Hematopoietic multipotent progenitor cell treated with erythropoietin and hydrocortisone succinate and interleukin-3 and kit ligand, for 17 days (in vitro differentiated cells): Measurements from ENCODE around the gene BGN.

Source experiments
- DNase-seq: peaks from one replicate; pipeline ENCODE4 v3.0.0-alpha.2; 2015; ENCODE audit warnings: low spot score

The BGN gene

GRCh38 chrX:153460826-153461225 lies 34.0 kb upstream of the BGN start:
- peak; percentile 30 for DNase-seq

GRCh38 chrX:153462291-153462690 lies 32.5 kb upstream of the BGN start:
- DNase-seq: no peak

DNA sequence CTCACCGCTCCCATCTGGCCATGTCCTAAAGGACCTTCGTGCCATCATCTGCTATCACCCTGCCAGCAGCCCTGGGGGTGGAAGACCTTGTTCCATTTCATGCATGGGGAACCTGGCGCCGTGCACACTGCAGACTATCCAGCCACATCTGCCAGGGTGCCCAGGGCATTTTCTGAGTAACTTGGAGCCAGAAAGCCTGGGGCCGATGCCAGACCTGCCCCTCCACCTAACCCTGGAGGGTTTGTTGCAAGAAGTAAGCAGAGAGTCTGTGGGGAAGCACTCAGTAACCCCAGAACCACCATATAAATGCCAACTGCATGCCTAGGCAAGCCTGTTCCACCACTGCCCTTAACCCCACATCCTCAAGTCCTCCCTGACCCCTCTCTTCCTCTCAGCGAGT lies 31.7 kb upstream of the BGN start:
- no peak for DNase-seq

- no peak for DNase-seq
These were observed 31.2 kb upstream of the BGN start for GRCh38 chrX:153463556-153463955.

- DNase-seq: no peak
These were observed 30.7 kb upstream of the BGN start for GRCh38 chrX:153464116-153464515.

DNA sequence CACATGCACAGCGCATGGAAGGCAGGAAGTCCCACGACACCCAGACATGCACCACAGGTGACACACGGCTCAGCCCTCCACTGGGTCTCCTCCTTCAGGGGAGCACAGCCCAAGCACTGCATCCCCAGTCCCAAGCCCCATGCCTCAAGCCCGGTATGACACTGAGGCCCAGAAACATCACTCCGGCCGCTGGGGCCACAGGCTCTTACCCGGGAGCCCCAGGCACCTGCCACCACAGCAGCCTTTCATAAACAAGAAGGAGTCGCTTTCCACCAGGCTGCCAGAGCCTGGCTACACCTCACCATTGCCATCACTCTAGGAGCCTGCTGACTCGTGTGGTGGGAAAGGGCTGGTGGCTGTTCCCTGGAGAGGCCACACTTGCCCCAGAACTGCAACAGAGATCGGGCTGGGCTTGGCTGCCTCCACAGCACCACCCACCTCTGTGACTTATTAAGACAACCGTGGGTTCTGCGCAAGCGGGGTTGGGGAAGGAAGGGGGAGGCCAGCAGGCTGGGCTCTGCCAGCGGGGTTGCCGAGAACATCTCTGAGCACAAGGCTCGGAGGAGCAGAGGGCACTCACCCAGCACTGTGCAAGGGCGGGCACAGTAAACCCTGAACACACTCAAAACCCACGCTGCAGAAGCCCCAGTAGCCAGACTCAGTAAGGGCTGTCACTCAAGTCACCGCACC lies 28.9 kb upstream of the BGN start:
- no peak for DNase-seq

DNA sequence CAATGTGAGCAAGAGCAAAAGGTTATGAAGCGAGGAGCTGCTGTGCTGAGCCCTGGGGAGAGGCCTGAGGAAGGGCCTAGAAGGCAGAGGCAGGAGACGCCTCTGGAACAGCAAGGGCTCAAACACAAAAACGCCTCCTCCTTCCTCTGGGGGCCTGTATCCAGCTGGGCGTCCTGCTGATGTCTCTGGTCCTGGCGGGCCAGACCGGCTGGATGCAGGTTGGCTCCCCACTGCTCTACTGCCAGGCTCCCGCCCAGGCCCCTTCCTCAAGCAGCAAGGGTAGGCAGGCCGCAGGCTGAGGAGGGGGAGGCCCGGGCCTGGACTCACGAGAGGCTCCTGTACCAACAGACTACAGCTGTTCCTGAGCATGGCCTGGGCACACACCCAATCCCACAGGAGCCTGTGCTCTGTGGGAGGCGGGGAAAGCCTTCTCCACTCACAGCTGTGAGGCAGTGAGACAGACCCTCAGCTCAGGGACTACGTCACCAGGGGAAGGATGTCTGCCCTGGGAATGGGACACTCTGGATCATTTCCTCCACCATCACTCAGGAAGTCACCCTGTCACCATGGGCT lies 26.7 kb upstream of the BGN start:
- no peak for DNase-seq

DNA sequence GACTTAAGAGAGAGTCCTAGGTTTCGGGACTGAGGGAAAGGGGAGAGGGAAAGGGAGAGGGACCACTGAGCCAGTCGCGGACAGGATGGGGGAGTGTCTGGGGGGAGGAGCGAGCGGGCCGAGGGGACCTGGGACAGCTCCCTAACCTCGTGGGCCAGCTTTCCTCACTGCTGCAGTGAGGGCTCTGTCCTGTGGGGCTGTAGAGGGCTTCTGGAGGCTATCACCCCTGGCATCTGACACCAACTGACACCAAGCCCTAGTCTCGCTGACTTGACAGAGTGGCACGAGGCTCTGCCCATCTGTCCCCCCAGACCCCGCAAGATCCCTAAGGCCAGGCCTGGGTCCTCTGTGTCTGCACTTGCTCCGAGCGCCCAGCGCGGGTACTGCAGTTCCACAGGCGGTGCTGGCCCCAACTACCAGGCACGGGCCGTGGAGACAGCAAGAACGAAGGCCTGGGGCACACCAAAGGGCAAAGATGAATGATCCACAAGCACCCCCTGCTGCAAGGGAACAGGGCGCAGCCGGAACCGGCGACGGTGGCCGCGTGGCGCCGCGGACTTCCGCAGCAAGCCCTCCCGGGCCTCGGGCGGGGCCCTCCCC lies 24.9 kb upstream of the BGN start:
- DNase-seq: peak; percentile 2

GRCh38 chrX:153470411-153471363 lies 24.1 kb upstream of the BGN start, which contains the start of gene HAUS7:
TSS of gene HAUS7 (minus strand) at chrX:153470576. CDS start at chrX:153470557, 19 bp downstream.
- peak; percentile 89 for DNase-seq

DNA sequence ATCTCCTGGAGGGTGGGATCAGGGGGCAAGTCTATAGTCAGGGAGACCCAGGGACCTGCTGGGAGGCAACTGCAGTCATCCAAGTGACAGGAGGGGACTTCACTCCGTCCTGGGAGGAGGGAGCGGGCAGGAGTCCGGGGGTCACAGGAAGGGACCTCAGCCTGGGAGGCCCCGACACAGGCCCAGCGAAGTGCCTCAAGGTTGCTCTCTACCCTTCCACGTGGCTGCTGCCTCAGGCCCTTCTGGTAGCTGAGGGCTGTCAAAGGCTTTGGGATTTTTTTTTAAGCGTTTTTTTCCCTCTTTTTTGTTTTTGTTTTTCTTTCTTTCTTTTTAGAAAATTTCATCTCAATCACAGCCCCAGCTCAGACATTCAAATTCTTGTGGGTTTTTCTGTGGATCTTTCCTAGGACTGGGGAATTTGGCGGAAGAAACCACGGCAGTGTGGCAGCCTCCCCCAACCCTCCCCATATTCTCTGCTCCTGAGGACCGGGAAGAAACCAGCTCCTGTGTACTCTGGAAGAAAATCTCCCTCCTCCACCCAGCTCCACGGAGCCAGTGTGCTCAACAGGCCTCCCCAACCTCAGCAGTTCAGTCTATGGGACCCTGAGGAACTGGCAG lies 23.0 kb upstream of the BGN start:
- DNase-seq: no peak

- DNase-seq: no peak
These were observed 21.7 kb upstream of the BGN start for GRCh38 chrX:153473126-153473525.

- no peak for DNase-seq
These were observed 20.5 kb upstream of the BGN start for GRCh38 chrX:153474266-153474665.

- DNase-seq: no peak
These were observed 20.1 kb upstream of the BGN start for GRCh38 chrX:153474718-153475117.

DNA sequence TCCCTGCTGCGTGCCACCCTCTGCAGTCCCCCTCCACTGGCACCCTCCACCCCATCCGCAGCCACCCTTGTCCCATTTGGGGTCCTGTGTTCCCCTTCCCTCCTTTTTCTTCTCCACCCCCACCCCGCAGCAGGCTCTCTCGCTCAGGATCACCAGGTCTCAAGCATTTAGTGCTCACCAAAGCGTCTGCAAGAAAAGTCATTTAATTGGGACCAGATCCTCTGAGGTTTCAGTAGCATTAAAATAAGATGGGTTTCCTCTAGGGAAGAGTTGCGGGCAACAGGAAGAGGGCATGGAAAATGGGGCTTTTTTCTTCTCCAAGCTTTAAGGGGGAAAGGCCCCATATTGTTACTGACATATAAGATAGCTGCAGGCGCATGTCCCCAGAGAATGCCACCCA lies 19.5 kb upstream of the BGN start:
- no peak for DNase-seq

DNA sequence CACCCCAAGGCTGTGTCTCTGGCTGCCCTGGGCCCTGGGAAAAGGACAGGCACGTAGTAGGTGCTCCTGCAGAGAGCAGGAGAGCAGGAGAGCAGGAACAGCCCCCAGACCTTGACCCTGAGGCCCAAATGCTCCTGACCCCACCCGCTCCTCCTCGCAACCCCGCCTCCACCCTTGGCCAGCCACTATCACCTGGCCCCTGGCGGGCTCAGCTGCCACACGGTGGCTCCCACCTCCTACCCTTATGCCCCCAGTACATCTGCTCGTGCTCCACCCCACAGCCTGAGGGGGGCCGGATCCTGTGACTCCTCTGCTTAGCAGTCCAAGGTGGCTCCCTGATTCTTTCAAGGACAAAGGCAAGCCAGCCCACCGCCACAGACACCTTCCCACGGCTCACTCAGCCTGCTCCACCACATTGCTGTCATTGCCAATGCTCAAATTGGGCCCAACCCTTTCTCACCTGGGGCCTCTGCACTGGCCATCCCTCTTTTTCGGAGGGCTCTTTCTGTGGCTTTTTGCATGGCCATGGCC lies 19.0 kb upstream of the BGN start:
- DNase-seq: no peak

DNA sequence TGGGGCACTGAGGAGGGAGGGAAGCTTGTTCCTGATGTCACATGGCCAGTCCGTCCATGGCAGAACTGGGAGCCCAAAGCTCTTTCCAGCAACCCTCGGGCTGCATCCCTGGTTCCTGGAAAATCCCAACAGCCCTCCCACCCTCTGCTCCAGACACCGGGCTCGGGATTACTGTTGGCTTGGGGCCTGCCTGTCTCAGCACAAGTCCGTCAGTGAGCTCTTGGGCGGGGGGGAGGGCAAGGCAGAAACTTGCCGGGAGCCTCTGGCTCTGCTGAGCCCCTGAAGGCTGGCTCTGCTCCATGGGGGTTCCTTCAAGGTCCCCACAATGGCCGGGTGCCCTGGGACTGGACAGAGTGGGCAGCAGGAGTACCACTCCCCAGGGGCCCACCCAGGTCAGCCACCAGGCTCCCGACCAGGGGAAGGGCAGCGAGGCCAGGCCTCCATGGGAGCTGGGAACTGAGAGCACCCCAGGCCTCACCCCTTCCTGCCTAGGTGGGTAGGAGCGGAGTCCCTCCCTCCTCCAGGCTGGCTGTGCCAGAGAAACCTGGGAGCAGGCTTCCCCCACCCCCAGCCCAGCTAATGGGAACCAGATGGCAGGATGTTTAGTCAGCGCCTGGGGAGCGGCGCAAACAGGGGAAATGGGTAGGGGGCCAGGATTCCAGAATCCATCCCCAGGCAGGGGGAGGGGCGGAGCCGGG lies 18.0 kb upstream of the BGN start:
- no peak for DNase-seq

- DNase-seq: no peak
These were observed 17.4 kb upstream of the BGN start for GRCh38 chrX:153477364-153477857.

GRCh38 chrX:153477901-153478300 lies 16.9 kb upstream of the BGN start:
- no peak for DNase-seq

DNA sequence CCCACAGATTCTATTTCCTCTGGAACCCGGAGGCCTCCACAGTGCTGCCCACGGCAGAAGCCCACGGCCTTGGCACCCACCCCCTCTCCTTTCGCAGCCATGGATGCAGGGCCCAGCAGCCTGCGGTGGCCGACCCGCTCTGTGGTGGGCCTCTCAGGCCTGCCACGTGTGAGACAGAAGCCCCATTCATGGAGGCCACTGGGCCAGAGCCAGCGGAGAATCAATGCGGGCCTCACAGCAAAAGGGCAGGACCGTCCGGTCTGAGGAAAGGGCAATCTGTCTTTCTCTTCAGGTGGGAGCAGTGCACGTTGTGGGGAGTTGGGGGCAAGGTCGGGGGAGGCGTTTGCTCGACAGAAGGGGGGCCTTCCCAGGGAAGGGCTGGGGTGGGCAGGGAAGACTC lies 16.0 kb upstream of the BGN start:
- DNase-seq: no peak

GRCh38 chrX:153481043-153481442 lies 13.7 kb upstream of the BGN start:
- no peak for DNase-seq
